Stomach (tissue), 9 donors: ENCODE results near the gene ITGA3. TPM values are rescaled to one million over a fixed set of nuclear protein-coding genes. Genes with fewer than 3 reads are reported as not detected.

Experiments
- DNase-seq, 2 donors: peaks; one replicate each; pipeline versions ENCODE4 v3.0.0 to v3.0.0-alpha.2; 2013 to 2019
- H3K27ac ChIP-seq, 5 donors: fragments of 200-600 bp in 4 of 5; sonication (generic) in 4 of 5; one replicate each; pipeline ENCODE4 v1.5.1; 2013 to 2019; ENCODE audit warnings: mild to moderate bottlenecking in 1 of 5, moderate library complexity in 1 of 5
- H3K27me3 ChIP-seq, 3 donors: fragments of 200-600 bp; sonication (generic); one replicate each; pipeline ENCODE4 v1.5.1; 2017 to 2019; ENCODE audit warnings: mixed run types in 1 of 3
- H3K36me3 ChIP-seq, 4 donors: fragments of 200-600 bp; sonication (generic); 1 replicate in 3 of 4; 2 replicates in 1 of 4; pipeline ENCODE4 v1.5.1; 2016 to 2019
- H3K4me1 ChIP-seq, 4 donors: fragments of 200-600 bp; sonication (generic); one replicate each; pipeline ENCODE4 v1.5.1; 2016 to 2019
- H3K4me3 ChIP-seq, 4 donors: fragments of 200-600 bp; sonication (generic) in 3 of 4; one replicate each; pipeline ENCODE4 v1.5.1; 2016 to 2019; ENCODE audit warnings: mild to moderate bottlenecking in 1 of 4
- H3K9me3 ChIP-seq, 4 donors: fragments of 200-600 bp; sonication (generic); one replicate each; pipeline ENCODE4 v1.5.1; 2016 to 2019
- CTCF ChIP-seq, 7 experiments: fragments of 450-650 bp in 4 of 7; fragments of 200-600 bp in 3 of 7; sonication (generic) in 3 of 7; IDR thresholded peaks; one replicate each; pipeline ENCODE4 v1.5.1; 2016 to 2019; ENCODE audit warnings: antibody characterized with exemption in 7 of 7, control low read depth in 2 of 7, mild to moderate bottlenecking in 1 of 7
- EP300 ChIP-seq: sonication (generic); formaldehyde crosslinking; IDR thresholded peaks from one replicate; pipeline ENCODE4 v1.6.1; 2017; ENCODE audit warnings: antibody characterized with exemption
- POLR2A ChIP-seq, 4 donors: fragments of 450-650 bp; IDR thresholded peaks; one replicate each; pipeline ENCODE4 v1.6.1; 2016; ENCODE audit warnings: antibody characterized with exemption in 4 of 4, control low read depth in 2 of 4, mild to moderate bottlenecking in 1 of 4, moderate library complexity in 1 of 4
- POLR2AphosphoS5 ChIP-seq, 3 donors: sonication (generic); formaldehyde crosslinking; IDR thresholded peaks; one replicate each; pipeline ENCODE4 v1.6.1; 2016; ENCODE audit warnings: antibody characterized with exemption in 3 of 3
- WGBS, 5 donors: extraction: QIAGEN DNeasy Blood & Tissue Kit in 3 of 5; methylation state at CpG; one replicate each; pipeline versions ENCODE4 v1.1.5 to v1.1.7; 2013 to 2018; 5-methylcytosine and 5-hydroxymethylcytosine counted together
- intact Hi-C: fragments of 100-400 bp; cut with DNase I; formaldehyde crosslinking; loops from one replicate; pipeline ENCODE4 v1.15.1; 2023; ENCODE audit warnings: low total_unique reads
- polyA plus RNA-seq, 3 donors: library from polyadenylated mRNA; stranded (reverse); fragments of 200-250 nt; gene quantifications; one replicate each; pipeline ENCODE4 v1.2.3, GENCODE V29; 2013
- total RNA-seq, 5 donors: library from RNA; depleted of rRNA; stranded (reverse); fragments of >200 nt; gene quantifications; one replicate each; pipeline versions ENCODE4 v1.1.0 to v1.2.3, GENCODE V29; 2014 to 2016
- donor health status: healthy with polysubstance abuse.
- donor health status: Bipolar disorder and iron deficiency.
- donor health status: healthy.

Gene ITGA3
- total and polyA plus RNA-seq, 8 donors = 6.9 to 698 (median 73.9) TPM

- H3K27me3 ChIP-seq = no peaks in the 10 kb centered on the region
- TF ChIP-seq CTCF (IDR thresholded peaks at IDR 0.05) (no peak), POLR2AphosphoS5 (IDR thresholded peaks at IDR 0.05) (no peak), EP300 (no peak), POLR2A (IDR thresholded peaks at IDR 0.05) (no peak)
- DNase-seq = no peak
- intact Hi-C loops = no loop called here
- H3K36me3 ChIP-seq = peaks cover 76 to 100% (median 99%) of the 10 kb centered on the region in 4 donors
- H3K4me1 ChIP-seq = peaks cover 9 to 13% (median 9%) of the 10 kb centered on the region in 4 donors
- H3K4me3 ChIP-seq = no peak overlapping the region
- no peak overlapping the region for H3K27ac ChIP-seq
- 93 to 97% (median 94%) methylated on average over 15 to 16 of the region's 16 CpGs for WGBS, 5 donors
- peaks cover 0 to 4% (median 0%) of the 10 kb centered on the region in 4 donors for H3K9me3 ChIP-seq
Measured at GRCh38 chr17:50075446-50076032, 19.6 kb downstream of the ITGA3 start.

- Histone ChIP-seq H3K4me3 (no peak overlapping the region), H3K9me3 (peaks cover 0 to 4% (median 0%) of the 10 kb centered on the region in 4 donors), H3K36me3 (peaks cover 76 to 100% (median 99%) of the 10 kb centered on the region in 4 donors), H3K27ac (peak overlapping the region in 2 of 5 donors; percentile 8 to 13), H3K4me1 (peaks cover 9 to 13% (median 9%) of the 10 kb centered on the region in 4 donors), H3K27me3 (no peaks in the 10 kb centered on the region)
- intact Hi-C loops = no loop called here
- TF ChIP-seq CTCF (IDR thresholded peaks at IDR 0.05) (no peak), POLR2A (IDR thresholded peaks at IDR 0.05) (no peak), EP300 (no peak), POLR2AphosphoS5 (IDR thresholded peaks at IDR 0.05) (no peak)
- WGBS, 5 donors = 89 to 95% (median 92%) methylated on average over 15 to 16 of the region's 16 CpGs
- no peak for DNase-seq
Measured at GRCh38 chr17:50076221-50076590, 20.3 kb downstream of the ITGA3 start.

GRCh38 chr17:50076591-50077235 is 20.8 kb downstream of the ITGA3 start:
- WGBS, 5 donors = 71 to 84% (median 81%) methylated on average over 15 to 39 of the region's 39 CpGs
- DNase-seq = peak in 1 of 2 donors; percentile 76
- H3K36me3 ChIP-seq = peaks cover 76 to 100% (median 99%) of the 10 kb centered on the region in 4 donors
- peak overlapping the region in 2 of 5 donors; percentile 8 to 13 for H3K27ac ChIP-seq
- H3K27me3 ChIP-seq = no peaks in the 10 kb centered on the region
- H3K4me3 ChIP-seq = no peak overlapping the region
- TF ChIP-seq POLR2A (IDR thresholded peaks at IDR 0.05) = no peak
- no peak for TF ChIP-seq EP300
- no peak for TF ChIP-seq POLR2AphosphoS5 (IDR thresholded peaks at IDR 0.05)
- no peak for TF ChIP-seq CTCF (IDR thresholded peaks at IDR 0.05)
- peaks cover 9 to 13% (median 9%) of the 10 kb centered on the region in 4 donors for H3K4me1 ChIP-seq
- no peaks in the 10 kb centered on the region for H3K9me3 ChIP-seq
- intact Hi-C loops = no loop called here

- WGBS, 5 donors = 92 to 97% (median 93%) methylated on average over 4 of the region's 4 CpGs
- peaks cover 9 to 13% (median 9%) of the 10 kb centered on the region in 4 donors for H3K4me1 ChIP-seq
- no peak for TF ChIP-seq POLR2AphosphoS5 (IDR thresholded peaks at IDR 0.05)
- TF ChIP-seq CTCF (IDR thresholded peaks at IDR 0.05) = no peak
- TF ChIP-seq EP300 = no peak
- TF ChIP-seq POLR2A (IDR thresholded peaks at IDR 0.05) = no peak
- no peaks in the 10 kb centered on the region for H3K9me3 ChIP-seq
- intact Hi-C loops = no loop called here
- no peak overlapping the region for H3K4me3 ChIP-seq
- peaks cover 73 to 100% (median 99%) of the 10 kb centered on the region in 4 donors for H3K36me3 ChIP-seq
- no peak for DNase-seq
- peak overlapping the region in 1 of 5 donors; percentile 43 for H3K27ac ChIP-seq
- no peaks in the 10 kb centered on the region for H3K27me3 ChIP-seq
Measured at GRCh38 chr17:50078430-50078829, 22.5 kb downstream of the ITGA3 start.
